Daoy (cell line): ENCODE data around the gene RBPJL. TPM values are rescaled to one million over a fixed set of nuclear protein-coding genes. Genes with fewer than 3 reads are reported as not detected.
A peak's percentile ranks its signal among the peaks of the same experiment; 100 is the strongest.

ENCODE experiments used
- DNase-seq: peaks from one replicate; pipeline ENCODE4 v3.0.0-alpha.2; 2015; ENCODE audit warnings: low read depth
- total RNA-seq: library from RNA; depleted of rRNA; stranded (reverse); fragments of >200 nt; shearing (Covaris generic); gene quantifications from 2 replicates; pipeline ENCODE4 v1.2.3, GENCODE V29; 2014; rRNA removed

Gene RBPJL
- total RNA-seq, 1 experiment from 2014 or later = not detected

GRCh38 chr20:45359406-45360148 is 52.9 kb downstream of the RBPJL start:
- peak; percentile 76 for DNase-seq

DNA sequence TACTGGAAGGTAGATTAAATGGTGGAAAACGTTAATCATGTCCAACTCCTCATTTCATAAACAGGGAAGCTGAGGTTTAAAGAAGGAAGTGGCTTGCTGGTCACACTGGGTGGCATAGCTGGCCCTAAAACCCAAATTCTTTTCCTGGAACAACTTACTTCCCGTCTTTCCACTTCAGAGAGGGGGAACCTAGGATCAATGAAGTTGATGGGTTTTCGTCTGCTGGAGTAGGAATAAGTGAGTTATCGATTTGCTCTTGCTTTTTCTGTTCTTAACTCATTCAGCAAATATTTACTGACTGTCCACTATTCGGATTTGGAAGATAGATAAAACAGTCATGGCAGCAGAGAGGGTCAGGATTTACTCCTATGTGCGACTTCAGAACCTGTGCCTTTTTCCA is 55.2 kb downstream of the RBPJL start:
- no peak for DNase-seq

DNA sequence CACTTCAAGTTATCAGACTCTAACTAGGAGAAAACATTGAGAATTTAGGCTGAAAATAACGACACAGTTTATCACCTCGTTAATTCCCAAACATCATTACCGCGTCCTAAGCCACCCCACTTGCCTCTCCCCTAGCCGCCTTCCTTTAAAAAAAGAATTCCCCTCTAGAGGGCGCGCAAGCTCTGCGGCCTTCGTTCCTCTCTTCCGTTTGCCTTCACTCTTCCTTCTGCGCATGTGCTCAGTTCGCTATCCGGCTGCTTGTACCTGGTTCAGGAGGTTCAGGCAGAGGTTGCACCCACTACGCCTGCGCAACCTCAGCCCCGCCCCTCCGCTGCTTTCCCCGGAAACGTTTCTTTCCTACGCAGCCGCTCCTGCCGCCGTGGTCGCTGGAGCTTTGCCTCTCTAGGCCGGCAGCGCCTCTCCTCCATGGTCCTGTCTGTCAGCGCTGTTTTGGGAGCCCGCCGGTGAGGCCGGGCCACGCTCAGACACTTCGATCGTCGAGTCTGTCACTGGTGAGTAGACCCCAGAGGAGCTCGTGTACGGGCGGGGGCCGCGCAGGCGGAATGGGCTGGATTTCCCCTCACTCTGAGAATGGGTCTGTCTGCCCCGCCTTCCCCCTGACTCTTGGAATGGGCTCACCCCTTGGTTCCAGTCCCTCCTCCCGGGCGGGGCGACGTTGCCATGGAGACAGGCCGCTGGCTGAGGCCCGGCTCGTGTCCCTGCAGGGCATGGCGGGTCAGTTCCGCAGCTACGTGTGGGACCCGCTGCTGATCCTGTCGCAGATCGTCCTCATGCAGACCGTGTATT is 56.4 kb downstream of the RBPJL start, which contains the start of gene SYS1:
SYS1 (plus strand) TSS at position 353 of the 807 bp plus-strand sequence; CDS start at position 729, 376 bp downstream.
- peak; percentile 99 for DNase-seq

DNA sequence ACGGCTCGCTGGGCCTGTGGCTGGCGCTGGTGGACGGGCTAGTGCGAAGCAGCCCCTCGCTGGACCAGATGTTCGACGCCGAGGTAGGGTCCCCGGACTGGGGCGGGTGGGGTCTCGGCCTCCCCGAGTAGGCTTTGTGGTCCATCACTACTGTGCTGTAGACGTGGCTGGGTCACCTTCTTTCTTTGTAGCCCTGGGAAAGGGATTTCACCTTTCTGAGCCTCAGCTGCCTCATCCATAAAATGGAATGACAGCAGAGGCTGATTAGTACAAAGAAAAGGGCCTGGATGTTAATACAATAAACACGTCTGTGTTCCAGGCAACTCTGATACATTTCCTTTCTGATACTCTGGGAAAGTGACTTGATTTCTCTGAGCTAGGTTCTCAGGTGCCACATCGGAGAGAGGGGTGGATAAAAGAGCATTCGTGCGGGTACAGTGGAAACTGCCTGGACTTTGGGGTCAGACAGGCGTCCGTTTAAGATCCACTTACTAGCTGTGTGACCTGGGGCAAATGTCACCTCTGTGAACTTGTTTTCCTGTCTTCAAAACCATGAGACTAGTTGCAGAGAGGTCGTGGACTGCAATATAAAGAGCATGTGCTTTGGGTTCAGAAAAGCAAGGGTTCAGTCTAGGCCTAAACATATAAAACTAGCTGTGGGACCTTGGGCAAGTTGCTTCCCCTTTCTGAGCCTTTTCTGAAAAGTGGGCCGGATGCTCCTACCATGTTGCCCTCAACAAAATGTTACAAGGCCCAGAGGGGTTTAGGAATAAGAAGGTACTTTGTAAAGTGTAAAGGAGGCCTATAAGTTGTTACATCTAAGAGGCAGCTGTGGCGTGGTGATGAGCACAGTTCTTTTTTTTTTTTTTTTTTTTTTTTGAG is 57.2 kb downstream of the RBPJL start:
- DNase-seq = no peak

DNA sequence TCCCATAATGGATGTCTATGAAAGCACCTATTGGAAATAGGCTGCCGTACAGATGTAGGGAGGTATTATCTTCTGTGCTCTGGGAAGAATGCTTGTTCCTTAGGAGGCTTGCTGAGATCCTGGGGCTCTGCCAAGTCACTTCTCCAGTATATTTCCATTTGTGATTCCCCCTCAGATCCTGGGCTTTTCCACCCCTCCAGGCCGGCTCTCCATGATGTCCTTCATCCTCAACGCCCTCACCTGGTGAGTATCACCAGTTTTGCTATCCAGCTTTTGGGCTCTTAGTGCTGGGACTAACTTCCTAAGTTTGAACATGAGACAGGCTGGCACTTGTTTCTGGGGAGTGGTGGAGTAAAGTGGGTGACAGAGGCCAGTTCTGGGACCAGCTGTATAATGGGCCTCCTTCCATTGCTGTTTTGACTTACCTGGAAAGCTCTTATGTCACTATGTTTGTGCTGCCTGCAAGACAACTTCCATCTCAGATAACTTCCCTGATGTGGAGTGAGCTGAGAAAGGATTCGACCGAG is 58.9 kb downstream of the RBPJL start:
- no peak for DNase-seq

DNA sequence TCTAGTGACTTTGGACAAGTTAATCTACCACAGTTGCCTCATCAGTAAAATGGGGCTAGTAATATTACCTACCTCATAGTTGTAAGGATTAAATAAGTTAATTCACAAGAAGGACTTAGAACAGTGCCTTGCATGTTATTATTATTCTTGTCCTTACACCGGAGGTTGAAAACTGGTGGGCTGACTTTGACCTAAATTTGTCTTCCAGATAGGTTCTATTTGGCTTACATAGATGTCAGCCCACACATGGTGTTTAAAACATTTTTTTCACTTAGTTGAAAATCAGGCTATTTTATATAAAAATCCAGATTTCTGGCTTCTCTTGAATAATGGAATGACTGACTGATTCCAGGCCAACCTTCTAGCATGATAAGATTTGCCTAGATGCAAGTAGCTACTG is 59.6 kb downstream of the RBPJL start:
- DNase-seq = no peak

GRCh38 chr20:45366631-45367030 is 60.0 kb downstream of the RBPJL start:
- DNase-seq = no peak

- DNase-seq = no peak
Observed at GRCh38 chr20:45367126-45367525, 60.5 kb downstream of the RBPJL start.

Other genes starting within 250 kb of the RBPJL start
- gene KCNS1, start 205.7 kb upstream of the RBPJL start, total RNA-seq = not detected in 2 replicates
- not detected in 2 replicates for gene WFDC5, start 191.7 kb upstream of the RBPJL start, total RNA-seq
- not detected in 2 replicates for gene WFDC12, start 182.4 kb upstream of the RBPJL start, total RNA-seq
- not detected in 2 replicates for gene PI3, start 131.9 kb upstream of the RBPJL start, total RNA-seq
- gene SEMG1, start 99.8 kb upstream of the RBPJL start, total RNA-seq = not detected in 2 replicates
- gene SEMG2, start 85.5 kb upstream of the RBPJL start, total RNA-seq = not detected in 2 replicates
- gene SLPI, start 52.3 kb upstream of the RBPJL start, total RNA-seq = not detected in 2 replicates
- not detected in 2 replicates for gene MATN4, start 1.5 kb downstream of the RBPJL start, total RNA-seq
- gene SDC4, start 41.6 kb downstream of the RBPJL start, total RNA-seq = 136 and 143 TPM in 2 replicates
- 12.5 and 13.3 TPM in 2 replicates for gene SYS1, start 56.3 kb downstream of the RBPJL start, total RNA-seq
- not detected in 2 replicates for gene TP53TG5, start 71.5 kb downstream of the RBPJL start, total RNA-seq
- 5.8 and 7.3 TPM in 2 replicates for gene DBNDD2, start 101.4 kb downstream of the RBPJL start, total RNA-seq
- gene PIGT, start 109.3 kb downstream of the RBPJL start, total RNA-seq = 51.3 and 58.7 TPM in 2 replicates
- not detected in 2 replicates for gene WFDC2, start 162.9 kb downstream of the RBPJL start, total RNA-seq
- not detected in 2 replicates for gene SPINT3, start 208.8 kb downstream of the RBPJL start, total RNA-seq
- gene WFDC6, start 232.6 kb downstream of the RBPJL start, total RNA-seq = not detected in 2 replicates
- gene EPPIN, start 240.6 kb downstream of the RBPJL start, total RNA-seq = not detected in 2 replicates